K562 (cell line): ENCODE results near the gene YLPM1. TPM values are rescaled to one million over a fixed set of nuclear protein-coding genes. Genes with fewer than 3 reads are reported as not detected.

Experiments used
- CCNT2 ChIP-seq: IDR thresholded peaks from 2 replicates; pipeline ENCODE4 v1.6.1; 2011; ENCODE audit warnings: borderline replicate concordance, low read depth, mild to moderate bottlenecking, moderate library complexity, mixed read lengths, low read length; ENCODE audit not compliant: insufficient read length; ENCODE audit errors: extremely low read depth
- CTBP1 ChIP-seq: fragments of 450-650 bp; IDR thresholded peaks from 2 replicates; pipeline ENCODE4 v1.6.1; 2016; ENCODE audit warnings: borderline replicate concordance
- HDAC2 ChIP-seq: fragments of 450-650 bp; IDR thresholded peaks from 2 replicates; pipeline ENCODE4 v1.6.1; 2016; ENCODE audit warnings: mild to moderate bottlenecking
- L3MBTL2 ChIP-seq: fragments of 450-650 bp; IDR thresholded peaks from 2 replicates; pipeline ENCODE4 v1.6.1; 2016; ENCODE audit warnings: mild to moderate bottlenecking, moderate library complexity
- MNT ChIP-seq, 2 experiments: fragments of 450-650 bp; conservative IDR thresholded peaks; 2 replicates each; pipeline ENCODE4 v1.6.1; 2017; ENCODE audit warnings: mild to moderate bottlenecking in 2 of 2, moderate library complexity in 2 of 2
- NCOR1 ChIP-seq: fragments of 450-650 bp; IDR thresholded peaks from 2 replicates; pipeline ENCODE4 v1.6.1; 2016; ENCODE audit warnings: mild to moderate bottlenecking, moderate library complexity
- PHF20 ChIP-seq: fragments of 450-650 bp; IDR thresholded peaks from 2 replicates; pipeline ENCODE4 v1.6.1; 2018; ENCODE audit not compliant: partially characterized antibody
- PHF21A ChIP-seq: fragments of 450-650 bp; IDR thresholded peaks from 2 replicates; pipeline ENCODE4 v1.6.1; 2017; ENCODE audit warnings: low read depth, borderline replicate concordance
- POLR2G ChIP-seq: fragments of 200-400 bp; formaldehyde crosslinking; IDR thresholded peaks from 2 replicates; pipeline ENCODE4 v1.6.1; 2017; ENCODE audit warnings: low read depth, mild to moderate bottlenecking, antibody characterized with exemption, low read length, moderate library complexity
- RBFOX2 ChIP-seq: fragments of 200-400 bp; formaldehyde crosslinking; IDR thresholded peaks from 2 replicates; pipeline ENCODE4 v1.6.1; 2017; ENCODE audit warnings: low read depth, mild to moderate bottlenecking, low read length, moderate library complexity
- SIN3B ChIP-seq: fragments of 450-650 bp; IDR thresholded peaks from 2 replicates; pipeline ENCODE4 v1.6.1; 2017; ENCODE audit warnings: low read depth, mild to moderate bottlenecking, moderate library complexity
- SP1 ChIP-seq: sonication (generic); formaldehyde crosslinking; IDR thresholded peaks from 2 replicates; pipeline ENCODE4 v1.8.1; 2022; ENCODE audit warnings: mild to moderate bottlenecking, missing genetic modification reagents
- TAF7 ChIP-seq: fragments of 450-650 bp; IDR thresholded peaks from 2 replicates; pipeline ENCODE4 v1.6.1; 2016; ENCODE audit warnings: missing genetic modification characterization, missing compliant biosample characterization
- TCF7L2 ChIP-seq: fragments of 150-350 bp; IDR thresholded peaks from 2 replicates; pipeline ENCODE4 v1.6.1; 2016; ENCODE audit warnings: low read depth, mild to moderate bottlenecking, low read length, moderate library complexity
- U2AF2 ChIP-seq: fragments of 200-400 bp; formaldehyde crosslinking; optimal IDR thresholded peaks from 2 replicates; pipeline ENCODE3; 2017; ENCODE audit warnings: low read depth, mild to moderate bottlenecking, low read length
- UBTF ChIP-seq, 2 experiments: IDR thresholded peaks; 2 replicates each; pipeline ENCODE4 v1.6.1; 2012; ENCODE audit warnings: improper control_type of control experiment in 2 of 2, low read depth in 2 of 2, low read length in 2 of 2, borderline replicate concordance in 1 of 2
- ZFX ChIP-seq: sonication (generic); formaldehyde crosslinking; IDR thresholded peaks from 2 replicates; pipeline ENCODE4 v1.8.0; 2022; ENCODE audit warnings: mild to moderate bottlenecking, missing genetic modification reagents, moderate library complexity
- ZNF133 ChIP-seq: fragments of 250-450 bp; sonication (Bioruptor Pico); IDR thresholded peaks from 2 replicates; pipeline ENCODE4 v1.4.0; 2020; ENCODE audit warnings: mild to moderate bottlenecking
- ZNF436 ChIP-seq: fragments of 250-450, 450-650 bp; sonication (Bioruptor Pico); formaldehyde crosslinking; IDR thresholded peaks from 2 replicates; pipeline ENCODE4 v1.7.0; 2020; ENCODE audit warnings: mild to moderate bottlenecking
- polyA plus RNA-seq, 8 experiments: library from polyadenylated mRNA; depleted of rRNA in 4 of 8; stranded (reverse) in 5 of 8; unstranded in 3 of 8; fragments of >200 nt; fragmentation: Nextera tagmentation in 2 of 8; fragmentation: Illumina TruSeq in 1 of 8; extraction: Ambion mirVana in 2 of 8; extraction: Trizol in 1 of 8; gene quantifications; 2 replicates each; pipeline versions ENCODE4 v1.2.1 to v1.2.3, GENCODE V29; 2011 to 2014; ENCODE audit warnings: inconsistent platforms in 1 of 8, missing spikeins in 1 of 8
- total RNA-seq, 7 experiments: library from RNA; depleted of rRNA in 6 of 7; stranded (reverse); fragments of >200 nt in 6 of 7; fragmentation: Illumina TruSeq in 2 of 7; extraction: Trizol in 2 of 7; gene quantifications; 2 replicates each; pipeline versions ENCODE4 v1.2.1 to v1.2.3, GENCODE V29; 2011 to 2021; ENCODE audit warnings: low replicate concordance in 1 of 7
- TF ChIP-seq, protein P1 (sequence below): fragments of 450-650 bp; formaldehyde crosslinking; IDR thresholded peaks from 2 replicates; pipeline ENCODE4 v1.4.0; 2020; ENCODE audit warnings: mild to moderate bottlenecking, moderate library complexity
- TF ChIP-seq, protein P2 (sequence below): sonication (generic); formaldehyde crosslinking; IDR thresholded peaks from 2 replicates; pipeline ENCODE4 v1.8.1; 2023; ENCODE audit warnings: mild to moderate bottlenecking, missing genetic modification reagents

YLPM1 gene
- total and polyA plus RNA-seq, 9 of the 15 experiments (the other 6 are each of a cell fraction or from before 2014, with no cell fraction given) = 7.2 to 32.7 (median 14.6) TPM

DNA sequence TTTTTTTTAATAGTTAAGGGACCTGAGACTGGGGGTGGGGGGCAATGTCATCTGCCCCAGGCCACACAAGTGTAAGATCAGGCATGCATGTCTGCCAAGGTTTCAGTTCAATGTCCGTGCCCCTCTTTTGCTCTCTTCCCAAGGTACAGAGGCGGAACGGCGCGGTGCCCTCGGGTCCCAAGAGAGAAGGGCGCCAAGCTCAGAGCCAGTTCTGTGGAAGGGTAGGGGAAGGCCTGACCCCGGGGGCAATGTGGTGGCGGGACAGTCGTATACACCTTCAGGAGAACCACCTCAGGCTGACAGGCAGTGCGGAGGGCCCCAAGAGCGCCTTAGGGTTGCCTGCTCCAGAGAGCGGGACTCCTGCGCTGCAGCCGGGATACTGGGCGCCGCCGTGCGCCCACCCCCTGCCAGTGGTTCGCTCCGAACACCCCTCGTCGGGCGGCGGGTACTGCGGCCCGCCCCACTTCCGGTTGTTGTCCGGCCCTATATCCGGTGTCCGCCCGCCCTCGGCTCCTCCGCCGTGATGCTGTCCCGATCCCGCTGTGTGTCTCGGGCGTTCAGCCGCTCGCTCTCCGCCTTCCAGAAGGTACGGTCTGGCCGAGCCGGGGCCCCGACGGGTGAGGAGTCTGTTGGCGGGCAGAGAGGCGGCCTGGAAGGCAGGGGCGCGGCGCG lies 118.5 kb downstream of the YLPM1 start, which contains the start of gene DLST (continued):
- TF ChIP-seq MNT (conservative IDR thresholded peaks at IDR 0.05) (peak; percentile 43 to 51; a peak in 1 of 4 replicates), RBFOX2 (peak; percentile 96), CCNT2 (peak; percentile 61), SIN3B (peak; percentile 89), ZNF436 (CRISPR knock-in tag) (no peak), TCF7L2 (peak; percentile 96), ZFX (CRISPR knock-in tag) (peak; percentile 65), U2AF2 (no peak), ZNF133 (CRISPR knock-in tag) (no peak), TAF7 (tag) (peak; percentile 46; the same call in 1 of the 2 replicates), SP1 (CRISPR knock-in tag) (peak; percentile 26; the same call in 1 of the 2 replicates), CTBP1 (0 out of 2 replicates have a peak, but pooled peaks have one; percentile 44), PHF21A (no peak), UBTF (IDR thresholded peaks at IDR 0.05; ENCODE audit: borderline replicate concordance in 1 of 2, low read depth in 2 of 2, low read length in 2 of 2) (peak; percentile 67 to 87; a peak in 3 of 4 replicates), POLR2G (peak; percentile 94), PHF20 (peak; percentile 76), NCOR1 (0 out of 2 replicates have a peak, but pooled peaks have one; percentile 5), HDAC2 (0 out of 2 replicates have a peak, but pooled peaks have one; percentile 48), L3MBTL2 (peak; percentile 13; the same call in 1 of the 2 replicates)
- TF ChIP-seq, protein P1, sequence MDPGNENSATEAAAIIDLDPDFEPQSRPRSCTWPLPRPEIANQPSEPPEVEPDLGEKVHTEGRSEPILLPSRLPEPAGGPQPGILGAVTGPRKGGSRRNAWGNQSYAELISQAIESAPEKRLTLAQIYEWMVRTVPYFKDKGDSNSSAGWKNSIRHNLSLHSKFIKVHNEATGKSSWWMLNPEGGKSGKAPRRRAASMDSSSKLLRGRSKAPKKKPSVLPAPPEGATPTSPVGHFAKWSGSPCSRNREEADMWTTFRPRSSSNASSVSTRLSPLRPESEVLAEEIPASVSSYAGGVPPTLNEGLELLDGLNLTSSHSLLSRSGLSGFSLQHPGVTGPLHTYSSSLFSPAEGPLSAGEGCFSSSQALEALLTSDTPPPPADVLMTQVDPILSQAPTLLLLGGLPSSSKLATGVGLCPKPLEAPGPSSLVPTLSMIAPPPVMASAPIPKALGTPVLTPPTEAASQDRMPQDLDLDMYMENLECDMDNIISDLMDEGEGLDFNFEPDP = no peak
- TF ChIP-seq, protein P2, sequence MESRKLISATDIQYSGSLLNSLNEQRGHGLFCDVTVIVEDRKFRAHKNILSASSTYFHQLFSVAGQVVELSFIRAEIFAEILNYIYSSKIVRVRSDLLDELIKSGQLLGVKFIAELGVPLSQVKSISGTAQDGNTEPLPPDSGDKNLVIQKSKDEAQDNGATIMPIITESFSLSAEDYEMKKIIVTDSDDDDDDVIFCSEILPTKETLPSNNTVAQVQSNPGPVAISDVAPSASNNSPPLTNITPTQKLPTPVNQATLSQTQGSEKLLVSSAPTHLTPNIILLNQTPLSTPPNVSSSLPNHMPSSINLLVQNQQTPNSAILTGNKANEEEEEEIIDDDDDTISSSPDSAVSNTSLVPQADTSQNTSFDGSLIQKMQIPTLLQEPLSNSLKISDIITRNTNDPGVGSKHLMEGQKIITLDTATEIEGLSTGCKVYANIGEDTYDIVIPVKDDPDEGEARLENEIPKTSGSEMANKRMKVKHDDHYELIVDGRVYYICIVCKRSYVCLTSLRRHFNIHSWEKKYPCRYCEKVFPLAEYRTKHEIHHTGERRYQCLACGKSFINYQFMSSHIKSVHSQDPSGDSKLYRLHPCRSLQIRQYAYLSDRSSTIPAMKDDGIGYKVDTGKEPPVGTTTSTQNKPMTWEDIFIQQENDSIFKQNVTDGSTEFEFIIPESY (CRISPR knock-in tag) = 0 out of 2 replicates have a peak, but pooled peaks have one; percentile 14
